K562 (cell line): ENCODE data around the gene TMEM14C. TPM values are rescaled to one million over a fixed set of nuclear protein-coding genes. Genes with fewer than 3 reads are reported as not detected.

Experiments used
- ATAC-seq: fragments of 200-7000 bp; cut with Tn5 transposase; 3 replicates; pipeline ENCODE4 v1.9.1; 2020; ENCODE audit warnings: moderate library complexity
- BruUV-seq: library from RNA; stranded (reverse); fragments of 400-500 nt; replicated peaks from 2 replicates; lab custom pipeline; 2021; lab: Mats Ljungman, UMichigan
- CTCF ChIA-PET: fragments of 300-600 bp; formaldehyde crosslinking; extraction: SDS; loops from one replicate; lab custom pipeline; 2021; ENCODE audit warnings: low intra/inter-chr PET ratio; lab: Yijun Ruan, JAX
- POLR2A ChIA-PET: fragments of 300-600, 350-650 bp; sonication (Branson Sonifier 250); formaldehyde crosslinking; extraction: SDS; loops from one replicate; lab custom pipeline; 2021; ENCODE audit warnings: antibody characterized with exemption, inconsistent platforms; lab: Yijun Ruan, JAX
- DNase-seq, 4 experiments: peaks; one replicate each; pipeline versions ENCODE4 v3.0.0 to v3.0.0-alpha.2; 2011 to 2018; ENCODE audit warnings: low spot score in 3 of 4, mixed read lengths in 3 of 4; ENCODE audit errors: extremely low read depth in 1 of 4
- FAIRE-seq: peaks from 2 replicates; lab custom pipeline; 2011; peaks lifted over from hg19 to GRCh38; lab: Jason Lieb, UNC
- H2AFZ ChIP-seq: 2 replicates; pipeline ENCODE4 v1.6.0; 2011; ENCODE audit warnings: low read depth, low read length, control low read depth, inconsistent platforms
- H3K27ac ChIP-seq: fragments of 200-600 bp; 3 replicates; pipeline ENCODE4 v1.8.0; 2011; ENCODE audit warnings: low read depth, mild to moderate bottlenecking, control low read depth, inconsistent platforms, low read length, moderate library complexity, mixed read lengths; ENCODE audit errors: extremely low read depth
- H3K27me3 ChIP-seq, 2 experiments: fragments of 300-600 bp in 1 of 2; 2 replicates in 1 of 2; 3 replicates in 1 of 2; pipeline versions ENCODE4 v1.6.0 to v1.8.0; 2011; ENCODE audit warnings: inconsistent platforms in 2 of 2, low read length in 2 of 2, mild to moderate bottlenecking in 1 of 2, mixed read lengths in 1 of 2, moderate library complexity in 1 of 2; ENCODE audit not compliant: control insufficient read depth in 2 of 2, insufficient read depth in 2 of 2
- H3K36me3 ChIP-seq: fragments of 300-600 bp; 3 replicates; pipeline ENCODE4 v1.8.0; 2011; ENCODE audit warnings: mild to moderate bottlenecking, low read length, inconsistent platforms; ENCODE audit not compliant: control insufficient read depth, insufficient read depth
- H3K4me1 ChIP-seq, 2 experiments: fragments of 200-600 bp in 1 of 2; replicated peaks in 1 of 2; 2 replicates in 1 of 2; 3 replicates in 1 of 2; pipeline versions ENCODE4 v1.5.1 to v1.8.0; 2011; ENCODE audit warnings: inconsistent platforms in 2 of 2, low read length in 2 of 2, mild to moderate bottlenecking in 1 of 2, mixed read lengths in 1 of 2, moderate library complexity in 1 of 2; ENCODE audit not compliant: control insufficient read depth in 2 of 2, insufficient read depth in 2 of 2
- H3K4me2 ChIP-seq: 2 replicates; pipeline ENCODE4 v1.6.1; 2011; ENCODE audit warnings: low read length, control low read depth, inconsistent platforms, mixed read lengths; ENCODE audit not compliant: insufficient read depth
- H3K4me3 ChIP-seq: fragments of 200-600 bp; sonication (generic), shearing (Covaris generic); 2 replicates; pipeline ENCODE4 v1.5.1; 2016; ENCODE audit warnings: control low read depth, inconsistent platforms
- H3K79me2 ChIP-seq: fragments of 200-600 bp; 3 replicates; pipeline ENCODE4 v1.8.0; 2011; ENCODE audit warnings: low read length, inconsistent platforms; ENCODE audit not compliant: control insufficient read depth, insufficient read depth
- H3K9ac ChIP-seq, 2 experiments: 2 replicates each; pipeline versions ENCODE4 v1.6.0 to v1.6.1; 2011; ENCODE audit warnings: low read depth in 2 of 2, low read length in 2 of 2, control low read depth in 1 of 2, inconsistent platforms in 1 of 2, mild to moderate bottlenecking in 1 of 2, mixed read lengths in 1 of 2; ENCODE audit not compliant: insufficient read depth in 1 of 2
- H3K9me1 ChIP-seq: one replicate; pipeline ENCODE4 v1.6.0; 2011; ENCODE audit warnings: inconsistent platforms, mild to moderate bottlenecking, low read length, moderate library complexity; ENCODE audit not compliant: control insufficient read depth, insufficient read depth
- H3K9me3 ChIP-seq: replicated peaks from 2 replicates; pipeline ENCODE4 v1.5.1; 2011; ENCODE audit warnings: low read depth, low read length, inconsistent platforms; ENCODE audit not compliant: control insufficient read depth, insufficient read depth
- H4K20me1 ChIP-seq: replicated peaks from 2 replicates; pipeline ENCODE4 v1.6.1; 2011; ENCODE audit warnings: low read length, inconsistent platforms, mixed read lengths; ENCODE audit not compliant: control insufficient read depth, insufficient read depth
- C11orf30 ChIP-seq: fragments of 450-650 bp; IDR thresholded peaks from 2 replicates; pipeline ENCODE4 v1.6.1; 2016; ENCODE audit warnings: low read depth, mild to moderate bottlenecking
- MAFF ChIP-seq: IDR thresholded peaks from 2 replicates; pipeline ENCODE4 v1.6.1; 2012; ENCODE audit warnings: low read length, improper control_type of control experiment
- MAFG ChIP-seq: fragments of 450-650 bp; conservative IDR thresholded peaks from 2 replicates; pipeline ENCODE4 v1.6.1; 2016; ENCODE audit warnings: missing genetic modification characterization, missing compliant biosample characterization
- MAFK ChIP-seq: IDR thresholded peaks from 2 replicates; pipeline ENCODE4 v1.6.1; 2011; ENCODE audit warnings: low read length, improper control_type of control experiment
- MXD1 ChIP-seq: fragments of 250-450 bp; sonication (Bioruptor Pico); IDR thresholded peaks from 2 replicates; pipeline ENCODE4 v1.8.0; 2021; ENCODE audit warnings: borderline replicate concordance, mild to moderate bottlenecking, moderate library complexity; ENCODE audit not compliant: poor library complexity, severe bottlenecking
- ZBTB43 ChIP-seq: sonication (generic); formaldehyde crosslinking; IDR thresholded peaks from 2 replicates; pipeline ENCODE4 v1.8.0; 2023; ENCODE audit warnings: mild to moderate bottlenecking, missing genetic modification reagents
- ZNF12 ChIP-seq: sonication (generic); formaldehyde crosslinking; IDR thresholded peaks from 2 replicates; pipeline ENCODE4 v1.4.0; 2020; ENCODE audit warnings: mild to moderate bottlenecking, missing genetic modification reagents
- ZNF316 ChIP-seq: fragments of 450-650 bp; IDR thresholded peaks from 2 replicates; pipeline ENCODE4 v1.6.1; 2016
- ZNF586 ChIP-seq: fragments of 450-650 bp; formaldehyde crosslinking; conservative IDR thresholded peaks from 2 replicates; pipeline ENCODE4 v1.4.0; 2020; ENCODE audit warnings: mild to moderate bottlenecking, moderate library complexity
- WGBS: fragments of 100-300 bp; shearing (Covaris generic); methylation state at CpG from one replicate; pipeline ENCODE4 v1.1.6; 2016; ENCODE audit warnings: low coverage, mixed read lengths; ENCODE audit not compliant: insufficient coverage; ENCODE audit errors: missing lambda C conversion rate; 5-methylcytosine and 5-hydroxymethylcytosine counted together
- in situ Hi-C: fragments of 300-500 bp; cut with MboI; formaldehyde crosslinking; loops from 4 replicates; pipeline ENCODE4 v1.15.0; 2018; ENCODE audit warnings: inconsistent platforms, mixed read lengths
- intact Hi-C: fragments of 100-400 bp; cut with micrococcal nuclease; formaldehyde crosslinking; loops from 2 replicates; pipeline ENCODE4 v1.14.2; 2022
- polyA plus RNA-seq, 8 experiments: library from polyadenylated mRNA; depleted of rRNA in 4 of 8; stranded (reverse) in 5 of 8; unstranded in 3 of 8; fragments of >200 nt; fragmentation: Nextera tagmentation in 2 of 8; fragmentation: Illumina TruSeq in 1 of 8; extraction: Ambion mirVana in 2 of 8; extraction: Trizol in 1 of 8; gene quantifications; 2 replicates each; pipeline versions ENCODE4 v1.2.1 to v1.2.3, GENCODE V29; 2011 to 2014; ENCODE audit warnings: inconsistent platforms in 1 of 8, missing spikeins in 1 of 8
- total RNA-seq, 7 experiments: library from RNA; depleted of rRNA in 6 of 7; stranded (reverse); fragments of >200 nt in 6 of 7; fragmentation: Illumina TruSeq in 2 of 7; extraction: Trizol in 2 of 7; gene quantifications; 2 replicates each; pipeline versions ENCODE4 v1.2.1 to v1.2.3, GENCODE V29; 2011 to 2021; ENCODE audit warnings: low replicate concordance in 1 of 7

TMEM14C gene
- total and polyA plus RNA-seq, 9 of the 15 experiments (the other 6 are each of a cell fraction or from before 2014, with no cell fraction given): 151 to 496 (median 263) TPM

GRCh38 chr6:10769419-10769818 lies 46.5 kb downstream of the TMEM14C start:
- Histone ChIP-seq H3K9me3 (no peaks in the 10 kb centered on the region), H3K4me3 (no peak overlapping the region), H3K27me3 (no peaks in the 10 kb centered on the region), H2AFZ (no peak overlapping the region), H3K9ac (no peak overlapping the region), H3K9me1 (no peaks in the 10 kb centered on the region), H3K36me3 (peaks cover 32% of the 10 kb centered on the region), H3K79me2 (no peaks in the 10 kb centered on the region), H4K20me1 (no peaks in the 10 kb centered on the region), H3K4me2 (no peak overlapping the region), H3K4me1 (peaks cover 15 to 20% of the 10 kb centered on the region in 2 experiments; a peak in 4 of 5 replicates), H3K27ac (no peak overlapping the region)
- TF ChIP-seq ZBTB43 (CRISPR knock-in tag) (no peak), MAFF (peak; percentile 32; the same call in 1 of the 2 replicates), MAFG (peak; percentile 34; the same call in 1 of the 2 replicates), C11orf30 (peak; percentile 56; the same call in 1 of the 2 replicates), ZNF316 (peak; percentile 78), MXD1 (CRISPR knock-in tag) (no peak), MAFK (peak; percentile 9; the same call in 1 of the 2 replicates), ZNF12 (CRISPR knock-in tag) (no peak), ZNF586 (no peak)
- ChIA-PET CTCF (no interaction called here), POLR2A (no interaction called here)
- WGBS: 92% methylated on average over 3 of the region's 3 CpGs
- BruUV-seq: no TSS peak
- in situ Hi-C loops (no loop called here), intact Hi-C loops (no loop called here)
- DNase-seq (no peak), FAIRE-seq (no peak), ATAC-seq (no peak)
